ENCODE measurements around the gene CDA. TPM values are rescaled to one million over a fixed set of nuclear protein-coding genes. Genes with fewer than 3 reads are reported as not detected.

Gene CDA
- total RNA-seq, 1 donor from 2014 or later = not detected

DNA sequence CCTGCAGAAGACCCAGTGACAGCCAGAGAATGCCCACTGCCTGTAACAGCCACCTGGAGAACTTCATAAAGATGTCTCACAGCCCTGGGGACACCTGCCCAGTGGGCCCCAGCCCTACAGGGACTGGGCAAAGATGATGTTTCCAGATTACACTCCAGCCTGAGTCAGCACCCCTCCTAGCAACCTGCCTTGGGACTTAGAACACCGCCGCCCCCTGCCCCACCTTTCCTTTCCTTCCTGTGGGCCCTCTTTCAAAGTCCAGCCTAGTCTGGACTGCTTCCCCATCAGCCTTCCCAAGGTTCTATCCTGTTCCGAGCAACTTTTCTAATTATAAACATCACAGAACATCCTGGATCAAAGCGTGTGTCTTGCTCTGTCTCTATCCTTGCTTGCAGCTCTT, 29.7 kb downstream of the CDA start:
- ATAC-seq (ENCODE audit: low read depth) (no peak), DNase-seq (no peak)
- H3K4me3 Mint-ChIP-seq = no peak overlapping the region
- no peaks in the 10 kb centered on the region for H3K4me1 Mint-ChIP-seq
- TF ChIP-seq, protein P1, sequence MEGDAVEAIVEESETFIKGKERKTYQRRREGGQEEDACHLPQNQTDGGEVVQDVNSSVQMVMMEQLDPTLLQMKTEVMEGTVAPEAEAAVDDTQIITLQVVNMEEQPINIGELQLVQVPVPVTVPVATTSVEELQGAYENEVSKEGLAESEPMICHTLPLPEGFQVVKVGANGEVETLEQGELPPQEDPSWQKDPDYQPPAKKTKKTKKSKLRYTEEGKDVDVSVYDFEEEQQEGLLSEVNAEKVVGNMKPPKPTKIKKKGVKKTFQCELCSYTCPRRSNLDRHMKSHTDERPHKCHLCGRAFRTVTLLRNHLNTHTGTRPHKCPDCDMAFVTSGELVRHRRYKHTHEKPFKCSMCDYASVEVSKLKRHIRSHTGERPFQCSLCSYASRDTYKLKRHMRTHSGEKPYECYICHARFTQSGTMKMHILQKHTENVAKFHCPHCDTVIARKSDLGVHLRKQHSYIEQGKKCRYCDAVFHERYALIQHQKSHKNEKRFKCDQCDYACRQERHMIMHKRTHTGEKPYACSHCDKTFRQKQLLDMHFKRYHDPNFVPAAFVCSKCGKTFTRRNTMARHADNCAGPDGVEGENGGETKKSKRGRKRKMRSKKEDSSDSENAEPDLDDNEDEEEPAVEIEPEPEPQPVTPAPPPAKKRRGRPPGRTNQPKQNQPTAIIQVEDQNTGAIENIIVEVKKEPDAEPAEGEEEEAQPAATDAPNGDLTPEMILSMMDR (IDR thresholded peaks at IDR 0.05) = no peak
- no peak overlapping the region for H3K27ac Mint-ChIP-seq
- H3K27me3 Mint-ChIP-seq = peaks cover 13% of the 10 kb centered on the region
- ChIA-PET CTCF (no interaction called here), POLR2A (no interaction called here)
- H3K36me3 Mint-ChIP-seq (ENCODE audit: low read depth) = no peaks in the 10 kb centered on the region
- H3K9me3 Mint-ChIP-seq = no peaks in the 10 kb centered on the region
- intact Hi-C loops (cut with micrococcal nuclease) = no loop called here

DNA sequence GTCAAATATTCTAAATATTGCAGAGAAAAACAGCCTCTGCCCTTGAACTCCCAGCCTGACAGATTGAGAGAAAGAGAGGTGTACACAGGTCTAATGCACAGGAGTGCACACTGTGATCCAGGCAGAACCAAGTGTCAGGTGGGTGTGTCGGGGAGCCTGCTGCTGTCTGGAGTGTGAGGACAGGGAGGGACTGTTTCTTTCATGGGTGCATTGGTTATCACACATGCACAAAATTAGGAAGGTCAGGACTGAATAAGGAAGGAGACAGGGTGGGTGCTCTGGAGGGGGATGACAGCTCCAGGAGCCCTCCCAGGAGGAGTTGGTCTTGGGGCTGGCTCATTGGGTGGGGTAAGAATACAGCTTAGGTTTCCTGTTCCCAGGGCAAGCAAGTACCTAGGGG, 31.1 kb downstream of the CDA start:
- ATAC-seq (ENCODE audit: low read depth) (no peak), DNase-seq (no peak)
- Mint-ChIP-seq H3K27me3 (peaks cover 18% of the 10 kb centered on the region), H3K27ac (no peak overlapping the region), H3K9me3 (no peaks in the 10 kb centered on the region), H3K4me1 (no peaks in the 10 kb centered on the region), H3K36me3 (ENCODE audit: low read depth) (no peaks in the 10 kb centered on the region), H3K4me3 (no peak overlapping the region)
- ChIA-PET POLR2A (no interaction called here), CTCF (no interaction called here)
- intact Hi-C loops (cut with micrococcal nuclease) = no loop called here
- TF ChIP-seq, protein P1 (IDR thresholded peaks at IDR 0.05) = no peak

DNA sequence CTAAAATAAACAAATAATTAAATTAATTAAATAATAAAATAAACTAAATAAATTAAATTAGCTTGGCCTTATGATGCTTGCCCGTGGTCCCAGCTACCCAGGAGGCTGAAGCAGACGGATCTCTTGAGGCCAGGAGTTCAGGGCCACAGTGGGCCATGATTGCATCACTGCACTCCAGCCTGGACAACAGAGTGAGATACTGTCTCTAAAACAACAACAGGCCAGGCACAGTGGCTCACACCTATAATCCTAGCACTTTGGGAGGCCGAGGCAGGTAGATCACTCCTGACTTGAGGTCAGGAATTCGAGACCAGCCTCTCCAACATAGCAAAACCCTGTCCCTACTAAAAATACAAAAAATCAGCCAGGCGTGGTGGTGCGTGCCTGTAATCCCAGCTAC, 32.1 kb downstream of the CDA start:
- H3K36me3 Mint-ChIP-seq (ENCODE audit: low read depth) = no peaks in the 10 kb centered on the region
- intact Hi-C loops (cut with micrococcal nuclease) = no loop called here
- H3K27ac Mint-ChIP-seq = no peak overlapping the region
- POLR2A ChIA-PET = no interaction called here
- H3K9me3 Mint-ChIP-seq = no peaks in the 10 kb centered on the region
- CTCF ChIA-PET = no interaction called here
- TF ChIP-seq, protein P1 (IDR thresholded peaks at IDR 0.05) = no peak
- H3K4me3 Mint-ChIP-seq = no peak overlapping the region
- ATAC-seq (ENCODE audit: low read depth) (no peak), DNase-seq (no peak)
- peaks cover 14% of the 10 kb centered on the region for H3K27me3 Mint-ChIP-seq
- no peaks in the 10 kb centered on the region for H3K4me1 Mint-ChIP-seq

DNA sequence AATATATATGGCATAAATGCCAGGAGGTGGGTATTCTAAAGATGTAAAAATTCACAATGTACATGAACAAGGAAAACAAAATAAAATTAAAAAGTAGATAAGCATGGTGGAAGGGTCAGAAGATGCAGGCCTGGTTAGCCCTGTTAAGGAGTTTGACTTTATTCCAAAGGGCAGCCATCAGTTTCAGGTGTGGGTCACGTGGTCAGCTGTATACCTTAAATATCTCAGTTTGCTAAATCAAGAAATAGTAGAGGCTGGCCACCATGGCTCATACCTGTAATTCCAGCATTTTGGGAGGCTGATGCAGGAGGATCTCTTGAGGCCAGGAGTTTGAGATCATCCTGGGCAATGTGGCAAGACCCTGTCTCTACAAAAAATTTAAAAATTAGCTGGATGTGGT, 35.8 kb downstream of the CDA start:
- intact Hi-C loops (cut with micrococcal nuclease) = no loop called here
- H3K27ac Mint-ChIP-seq = no peak overlapping the region
- no peak overlapping the region for H3K4me3 Mint-ChIP-seq
- ChIA-PET CTCF (no interaction called here), POLR2A (no interaction called here)
- no peaks in the 10 kb centered on the region for H3K36me3 Mint-ChIP-seq (ENCODE audit: low read depth)
- DNase-seq (no peak), ATAC-seq (ENCODE audit: low read depth) (no peak)
- peaks cover 18% of the 10 kb centered on the region for H3K9me3 Mint-ChIP-seq
- no peaks in the 10 kb centered on the region for H3K4me1 Mint-ChIP-seq
- H3K27me3 Mint-ChIP-seq = peaks cover 21% of the 10 kb centered on the region
- TF ChIP-seq, protein P1 (IDR thresholded peaks at IDR 0.05) = no peak

DNA sequence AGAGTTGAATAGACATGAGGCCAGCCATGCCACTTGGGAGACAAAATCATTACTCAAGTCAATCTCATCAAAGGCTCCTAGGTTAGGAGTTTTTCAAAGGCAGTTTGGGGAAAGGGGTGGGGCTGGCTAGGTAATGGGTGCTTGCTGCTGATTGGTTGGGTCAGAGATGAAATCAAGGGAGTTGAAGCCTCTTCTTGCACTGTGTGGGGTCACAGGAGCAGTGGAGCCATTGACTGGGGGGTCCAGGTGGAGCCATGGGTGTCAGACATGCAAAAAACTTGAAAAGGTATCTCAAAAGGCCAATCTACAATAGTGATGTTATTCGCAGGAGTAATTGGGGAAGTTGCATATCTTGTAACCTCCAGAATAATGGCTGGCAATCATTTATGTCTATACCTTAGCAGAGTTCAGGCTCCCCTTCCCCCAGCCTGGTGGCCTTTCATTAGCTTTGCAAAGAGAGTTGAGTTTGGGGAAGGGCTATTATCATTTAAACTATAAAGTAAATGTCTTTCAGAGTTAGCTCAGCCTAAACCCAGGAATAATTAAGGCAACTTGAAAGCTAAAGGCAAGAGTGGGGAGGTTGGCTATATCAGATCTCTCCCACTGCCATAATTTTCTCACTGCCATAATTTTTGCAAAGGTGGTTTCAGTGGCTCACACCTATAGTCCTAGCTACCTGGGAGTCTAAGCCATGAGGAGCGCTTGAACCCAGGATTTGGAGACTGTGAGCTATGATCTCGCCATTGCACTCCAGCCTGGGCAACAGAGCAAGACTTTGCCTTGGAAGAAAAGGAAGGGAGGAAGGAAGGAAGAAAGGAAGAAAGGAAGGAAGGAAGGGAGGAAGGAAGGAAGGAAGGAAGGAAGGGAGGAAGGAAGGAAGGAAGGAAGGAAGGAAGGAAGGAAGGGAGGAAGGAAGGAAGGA, 36.5 kb downstream of the CDA start:
- H3K4me3 Mint-ChIP-seq = no peak overlapping the region
- H3K27ac Mint-ChIP-seq = no peak overlapping the region
- DNase-seq (no peak), ATAC-seq (ENCODE audit: low read depth) (no peak)
- ChIA-PET POLR2A (no interaction called here), CTCF (no interaction called here)
- H3K27me3 Mint-ChIP-seq = peaks cover 18% of the 10 kb centered on the region
- intact Hi-C loops (cut with micrococcal nuclease) = no loop called here
- no peaks in the 10 kb centered on the region for H3K36me3 Mint-ChIP-seq (ENCODE audit: low read depth)
- no peaks in the 10 kb centered on the region for H3K4me1 Mint-ChIP-seq
- peaks cover 18% of the 10 kb centered on the region for H3K9me3 Mint-ChIP-seq
- TF ChIP-seq, protein P1 (IDR thresholded peaks at IDR 0.05) = no peak

Measured in activated B cell treated with CpG ODN at 0.5 μM for 24 hours (primary cell).